GM19468 (cell line): ENCODE results near the gene SHC2.

ENCODE experiments used
- ATAC-seq: cut with Tn5 transposase; IDR thresholded peaks from one replicate; pipeline ENCODE4 v1.9.1; 2021; ENCODE audit warnings: mild to moderate bottlenecking, moderate library complexity, moderate number of reproducible peaks; ENCODE audit not compliant: unreplicated experiment; ENCODE audit errors: extremely low read depth

The SHC2 gene

GRCh38 chr19:379796-380195 is 81.0 kb downstream of the SHC2 start:
- ATAC-seq, result no peak

- no peak for ATAC-seq
These were observed 82.1 kb downstream of the SHC2 start for GRCh38 chr19:378706-379105.

- no peak for ATAC-seq
These were observed 82.8 kb downstream of the SHC2 start for GRCh38 chr19:377801-378581.

GRCh38 chr19:376111-376470 is 84.7 kb downstream of the SHC2 start:
- no peak for ATAC-seq

GRCh38 chr19:375395-376110 is 85.3 kb downstream of the SHC2 start:
- no peak for ATAC-seq

- ATAC-seq, result no peak
These were observed 86.0 kb downstream of the SHC2 start for GRCh38 chr19:374886-375235.

GRCh38 chr19:374183-374885 is 86.5 kb downstream of the SHC2 start:
- no peak for ATAC-seq

- ATAC-seq, result no peak
These were observed 87.2 kb downstream of the SHC2 start for GRCh38 chr19:373391-374182.

- no peak for ATAC-seq
These were observed 88.4 kb downstream of the SHC2 start for GRCh38 chr19:372306-372890.

GRCh38 chr19:371501-372168 is 89.2 kb downstream of the SHC2 start:
- no peak for ATAC-seq

- no peak for ATAC-seq
These were observed 90.0 kb downstream of the SHC2 start for GRCh38 chr19:370641-371330.

- no peak for ATAC-seq
These were observed 91.0 kb downstream of the SHC2 start for GRCh38 chr19:369876-370275.

- ATAC-seq, result no peak
These were observed 91.6 kb downstream of the SHC2 start for GRCh38 chr19:369256-369655.

GRCh38 chr19:368630-369024 is 92.2 kb downstream of the SHC2 start:
- ATAC-seq, result no peak

GRCh38 chr19:367963-368629 is 92.7 kb downstream of the SHC2 start:
- no peak for ATAC-seq

GRCh38 chr19:367561-367960 is 93.3 kb downstream of the SHC2 start:
- no peak for ATAC-seq

- no peak for ATAC-seq
These were observed 93.9 kb downstream of the SHC2 start for GRCh38 chr19:366951-367350.
